GM12878 (cell line): ENCODE measurements around the gene CHST8. TPM values are rescaled to one million over a fixed set of nuclear protein-coding genes. Genes with fewer than 3 reads are reported as not detected.

Experiments used
- ATAC-seq: fragments of 200-7000 bp; cut with Tn5 transposase; 3 replicates; pipeline ENCODE4 v1.9.1; 2020; ENCODE audit warnings: mild to moderate bottlenecking, moderate library complexity
- BruUV-seq: library from RNA; stranded (reverse); fragments of 400-500 nt; replicated peaks from 2 replicates; lab custom pipeline; 2021; lab: Mats Ljungman, UMichigan
- CTCF ChIA-PET: fragments of 300-600 bp; sonication (Branson Sonifier 250); formaldehyde crosslinking; extraction: SDS; loops from one replicate; lab custom pipeline; 2021; ENCODE audit warnings: inconsistent platforms; lab: Yijun Ruan, JAX
- POLR2A ChIA-PET: fragments of 350-600 bp; formaldehyde crosslinking; extraction: SDS; loops from one replicate; lab custom pipeline; 2021; ENCODE audit warnings: inconsistent platforms; lab: Charles Lee
- RAD21 ChIA-PET: fragments of 300-600 bp; sonication (Branson Sonifier 250); formaldehyde crosslinking; loops from one replicate; lab custom pipeline; 2023; ENCODE audit warnings: antibody characterized with exemption; ENCODE audit not compliant: unreplicated experiment; lab: Charles Lee
- SMC1A ChIA-PET: fragments of 300-600 bp; sonication (Branson Sonifier 250); formaldehyde crosslinking; loops from one replicate; lab custom pipeline; 2023; ENCODE audit not compliant: unreplicated experiment, uncharacterized antibody; lab: Charles Lee
- DNase-seq: peaks from one replicate; pipeline ENCODE4 v3.0.0-alpha.2; 2011; ENCODE audit warnings: low read depth, low spot score
- FAIRE-seq: peaks from 3 replicates; lab custom pipeline; 2011; peaks lifted over from hg19 to GRCh38; lab: Jason Lieb, UNC
- H2AFZ ChIP-seq: 2 replicates; pipeline ENCODE4 v1.6.0; 2011; ENCODE audit warnings: low read depth, low read length, control low read depth; ENCODE audit not compliant: control insufficient read depth
- H3K27ac ChIP-seq: 2 replicates; pipeline ENCODE4 v1.5.1; 2011; ENCODE audit warnings: control low read depth; ENCODE audit not compliant: control insufficient read depth, insufficient read depth
- H3K27me3 ChIP-seq, 2 experiments: replicated peaks in 1 of 2; 2 replicates each; pipeline versions ENCODE4 v1.6.0 to v1.6.1; 2011; ENCODE audit warnings: low read length in 1 of 2; ENCODE audit not compliant: control insufficient read depth in 2 of 2, insufficient read depth in 2 of 2
- H3K36me3 ChIP-seq, 2 experiments: 2 replicates each; pipeline ENCODE4 v1.5.1; 2011; ENCODE audit warnings: low read length in 1 of 2; ENCODE audit not compliant: control insufficient read depth in 2 of 2, insufficient read depth in 2 of 2
- H3K4me1 ChIP-seq: 2 replicates; pipeline ENCODE4 v1.6.1; 2011; ENCODE audit warnings: mild to moderate bottlenecking, low read length, moderate library complexity, mixed read lengths; ENCODE audit not compliant: control insufficient read depth, insufficient read depth
- H3K4me2 ChIP-seq: 2 replicates; pipeline ENCODE4 v1.6.0; 2011; ENCODE audit warnings: control low read depth; ENCODE audit not compliant: control insufficient read depth, insufficient read depth
- H3K4me3 ChIP-seq: fragments of 200-600 bp; sonication (generic); 2 replicates; pipeline ENCODE4 v1.5.1; 2016
- H3K79me2 ChIP-seq: 2 replicates; pipeline ENCODE4 v1.6.0; 2011; ENCODE audit warnings: low read length; ENCODE audit not compliant: control insufficient read depth, insufficient read depth
- H3K9ac ChIP-seq: 2 replicates; pipeline ENCODE4 v1.8.0; 2011; ENCODE audit warnings: low read length, control low read depth, mixed read lengths; ENCODE audit not compliant: control insufficient read depth, insufficient read depth
- H3K9me3 ChIP-seq: replicated peaks from 3 replicates; pipeline ENCODE4 v1.5.1; 2011; ENCODE audit warnings: mild to moderate bottlenecking, low read length; ENCODE audit not compliant: control insufficient read depth, insufficient read depth
- H4K20me1 ChIP-seq: 2 replicates; pipeline ENCODE4 v1.6.0; 2011; ENCODE audit not compliant: control insufficient read depth, insufficient read depth
- BCL11A ChIP-seq: IDR thresholded peaks from 2 replicates; pipeline ENCODE4 v1.6.1; 2011; ENCODE audit warnings: low read depth, low read length
- BMI1 ChIP-seq: fragments of 450-650 bp; IDR thresholded peaks from 2 replicates; pipeline ENCODE4 v1.6.1; 2016; ENCODE audit warnings: mild to moderate bottlenecking, moderate library complexity, borderline replicate concordance
- CHD1 ChIP-seq: IDR thresholded peaks from 2 replicates; pipeline ENCODE4 v1.6.1; 2012; ENCODE audit warnings: low read depth, low read length, improper control_type of control experiment
- CREM ChIP-seq: IDR thresholded peaks from 2 replicates; pipeline ENCODE4 v1.6.1; 2014; ENCODE audit warnings: antibody characterized with exemption, low read depth
- NBN ChIP-seq: fragments of 450-650 bp; IDR thresholded peaks from 2 replicates; pipeline ENCODE4 v1.6.1; 2016
- RAD21 ChIP-seq: IDR thresholded peaks from 2 replicates; pipeline ENCODE4 v1.6.1; 2011; ENCODE audit warnings: mild to moderate bottlenecking, low read depth, low read length, moderate library complexity; ENCODE audit not compliant: insufficient read depth
- SUPT20H ChIP-seq: IDR thresholded peaks from 2 replicates; pipeline ENCODE4 v1.6.1; 2011; ENCODE audit warnings: low read depth, mild to moderate bottlenecking, low read length, moderate library complexity, borderline replicate concordance; ENCODE audit not compliant: control insufficient read depth
- WGBS: methylation state at CpG from one replicate; pipeline ENCODE4 v1.1.6; 2016; ENCODE audit warnings: low lambda C conversion rate; ENCODE audit not compliant: insufficient replicate concordance, insufficient coverage; ENCODE audit errors: missing lambda C conversion rate; 5-methylcytosine and 5-hydroxymethylcytosine counted together
- in situ Hi-C: fragments of 300-500 bp; cut with MboI; formaldehyde crosslinking; loops from 9 replicates; pipeline ENCODE4 v1.14.3; 2018; ENCODE audit warnings: mixed read lengths
- intact Hi-C: fragments of 100-400 bp; cut with micrococcal nuclease; formaldehyde crosslinking; loops from one replicate; pipeline ENCODE4 v1.14.2; 2022; ENCODE audit not compliant: unreplicated experiment
- polyA plus RNA-seq, 11 experiments: library from polyadenylated mRNA; depleted of rRNA in 4 of 11; unstranded in 6 of 11; stranded (reverse) in 5 of 11; fragments of >200 nt; fragmentation: Nextera tagmentation in 4 of 11; fragmentation: Illumina TruSeq in 1 of 11; extraction: Ambion mirVana in 4 of 11; extraction: Trizol in 1 of 11; gene quantifications; 1 replicate in 1 of 11; 2 replicates in 10 of 11; pipeline versions ENCODE4 v1.2.1 to v1.2.3, GENCODE V29; 2011 to 2016; ENCODE audit warnings: inconsistent platforms in 2 of 11, missing spikeins in 2 of 11, low read depth in 1 of 11
- total RNA-seq, 4 experiments: library from RNA; depleted of rRNA in 3 of 4; stranded (reverse); fragments of >200 nt in 3 of 4; fragmentation: Illumina TruSeq in 1 of 4; extraction: Trizol in 1 of 4; gene quantifications; 2 replicates each; pipeline versions ENCODE4 v1.2.1 to v1.2.3, GENCODE V29; 2013 to 2021
- TF ChIP-seq, protein P1 (sequence below): fragments of 450-650 bp; formaldehyde crosslinking; IDR thresholded peaks from 2 replicates; pipeline ENCODE4 v1.4.0; 2022; ENCODE audit warnings: mild to moderate bottlenecking, moderate library complexity
- TF ChIP-seq, protein P2 (sequence below): IDR thresholded peaks from 2 replicates; pipeline ENCODE4 v1.6.1; 2012; ENCODE audit warnings: improper control_type of control experiment, low read depth, low read length; ENCODE audit not compliant: insufficient replicate concordance
- TF ChIP-seq, protein P3 (sequence below): fragments of 450-650 bp; IDR thresholded peaks from 2 replicates; pipeline ENCODE4 v1.6.1; 2016; ENCODE audit warnings: mild to moderate bottlenecking

The CHST8 gene
- total and polyA plus RNA-seq, 10 of the 15 experiments (the other 5 are each of a cell fraction or from before 2014, with no cell fraction given): 0.06 TPM; not detected in 9

DNA sequence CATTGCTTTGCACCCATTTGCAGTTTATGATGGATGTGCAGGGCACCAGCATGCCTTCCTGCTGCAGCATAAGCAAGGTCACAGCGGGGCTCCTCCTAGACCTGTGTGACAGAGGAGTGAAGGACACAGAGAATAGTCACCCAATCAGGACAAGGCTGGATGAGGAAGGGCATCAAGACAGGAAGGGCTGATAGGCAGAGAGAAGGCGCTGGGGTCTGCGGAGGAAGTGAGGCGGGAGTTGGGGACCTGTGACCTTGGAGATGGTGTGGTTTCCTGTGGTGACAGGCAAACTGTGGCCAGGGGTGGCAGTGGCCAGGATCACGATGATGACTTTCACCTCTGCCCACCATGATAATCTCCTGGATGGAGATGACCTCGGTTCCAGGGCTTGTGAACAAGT is 158.5 kb downstream of the CHST8 start:
- intact Hi-C loops: loop anchor here (10.0 kb wide), 1 partner anchor 935 kb away; no protein-coding TSS in a partner anchor
- ChIA-PET SMC1A (no interaction called here), RAD21 (no interaction called here), POLR2A (no interaction called here), CTCF (interaction anchor here (0.6 to 3.2 kb wide), 3 partner anchors 10 to 316 kb away, joined by 3 to 23 read pairs (median 5); no protein-coding TSS in a partner anchor)
- Histone ChIP-seq H3K27ac (no peak overlapping the region), H3K4me3 (no peak overlapping the region), H3K79me2 (no peaks in the 10 kb centered on the region), H2AFZ (no peak overlapping the region), H3K4me2 (no peak overlapping the region), H3K4me1 (no peaks in the 10 kb centered on the region), H3K9me3 (no peaks in the 10 kb centered on the region), H4K20me1 (no peaks in the 10 kb centered on the region), H3K36me3 (no peaks in the 10 kb centered on the region), H3K27me3 (peaks cover 0 to 3% of the 10 kb centered on the region in 2 experiments; a peak in 2 of 4 replicates), H3K9ac (no peak overlapping the region)
- FAIRE-seq (no peak), DNase-seq (no peak), ATAC-seq (no peak)
- no TSS peak for BruUV-seq
- WGBS: 21% methylated on average over 6 of the region's 6 CpGs
- TF ChIP-seq RAD21 (no peak), BMI1 (no peak), NBN (no peak), SUPT20H (no peak), CHD1 (no peak), BCL11A (no peak), CREM (no peak)
- TF ChIP-seq, protein P1, sequence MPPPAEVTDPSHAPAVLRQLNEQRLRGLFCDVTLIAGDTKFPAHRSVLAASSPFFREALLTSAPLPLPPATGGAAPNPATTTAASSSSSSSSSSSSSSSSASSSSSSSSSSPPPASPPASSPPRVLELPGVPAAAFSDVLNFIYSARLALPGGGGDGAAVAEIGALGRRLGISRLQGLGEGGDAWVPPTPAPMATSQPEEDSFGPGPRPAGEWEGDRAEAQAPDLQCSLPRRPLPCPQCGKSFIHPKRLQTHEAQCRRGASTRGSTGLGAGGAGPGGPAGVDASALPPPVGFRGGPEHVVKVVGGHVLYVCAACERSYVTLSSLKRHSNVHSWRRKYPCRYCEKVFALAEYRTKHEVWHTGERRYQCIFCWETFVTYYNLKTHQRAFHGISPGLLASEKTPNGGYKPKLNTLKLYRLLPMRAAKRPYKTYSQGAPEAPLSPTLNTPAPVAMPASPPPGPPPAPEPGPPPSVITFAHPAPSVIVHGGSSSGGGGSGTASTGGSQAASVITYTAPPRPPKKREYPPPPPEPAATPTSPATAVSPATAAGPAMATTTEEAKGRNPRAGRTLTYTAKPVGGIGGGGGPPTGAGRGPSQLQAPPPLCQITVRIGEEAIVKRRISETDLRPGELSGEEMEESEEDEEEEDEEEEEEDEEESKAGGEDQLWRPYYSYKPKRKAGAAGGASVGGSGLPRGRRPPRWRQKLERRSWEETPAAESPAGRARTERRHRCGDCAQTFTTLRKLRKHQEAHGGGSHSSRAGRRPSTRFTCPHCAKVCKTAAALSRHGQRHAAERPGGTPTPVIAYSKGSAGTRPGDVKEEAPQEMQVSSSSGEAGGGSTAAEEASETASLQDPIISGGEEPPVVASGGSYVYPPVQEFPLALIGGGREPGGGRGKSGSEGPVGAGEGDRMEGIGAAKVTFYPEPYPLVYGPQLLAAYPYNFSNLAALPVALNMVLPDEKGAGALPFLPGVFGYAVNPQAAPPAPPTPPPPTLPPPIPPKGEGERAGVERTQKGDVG: no peak
- TF ChIP-seq, protein P2, sequence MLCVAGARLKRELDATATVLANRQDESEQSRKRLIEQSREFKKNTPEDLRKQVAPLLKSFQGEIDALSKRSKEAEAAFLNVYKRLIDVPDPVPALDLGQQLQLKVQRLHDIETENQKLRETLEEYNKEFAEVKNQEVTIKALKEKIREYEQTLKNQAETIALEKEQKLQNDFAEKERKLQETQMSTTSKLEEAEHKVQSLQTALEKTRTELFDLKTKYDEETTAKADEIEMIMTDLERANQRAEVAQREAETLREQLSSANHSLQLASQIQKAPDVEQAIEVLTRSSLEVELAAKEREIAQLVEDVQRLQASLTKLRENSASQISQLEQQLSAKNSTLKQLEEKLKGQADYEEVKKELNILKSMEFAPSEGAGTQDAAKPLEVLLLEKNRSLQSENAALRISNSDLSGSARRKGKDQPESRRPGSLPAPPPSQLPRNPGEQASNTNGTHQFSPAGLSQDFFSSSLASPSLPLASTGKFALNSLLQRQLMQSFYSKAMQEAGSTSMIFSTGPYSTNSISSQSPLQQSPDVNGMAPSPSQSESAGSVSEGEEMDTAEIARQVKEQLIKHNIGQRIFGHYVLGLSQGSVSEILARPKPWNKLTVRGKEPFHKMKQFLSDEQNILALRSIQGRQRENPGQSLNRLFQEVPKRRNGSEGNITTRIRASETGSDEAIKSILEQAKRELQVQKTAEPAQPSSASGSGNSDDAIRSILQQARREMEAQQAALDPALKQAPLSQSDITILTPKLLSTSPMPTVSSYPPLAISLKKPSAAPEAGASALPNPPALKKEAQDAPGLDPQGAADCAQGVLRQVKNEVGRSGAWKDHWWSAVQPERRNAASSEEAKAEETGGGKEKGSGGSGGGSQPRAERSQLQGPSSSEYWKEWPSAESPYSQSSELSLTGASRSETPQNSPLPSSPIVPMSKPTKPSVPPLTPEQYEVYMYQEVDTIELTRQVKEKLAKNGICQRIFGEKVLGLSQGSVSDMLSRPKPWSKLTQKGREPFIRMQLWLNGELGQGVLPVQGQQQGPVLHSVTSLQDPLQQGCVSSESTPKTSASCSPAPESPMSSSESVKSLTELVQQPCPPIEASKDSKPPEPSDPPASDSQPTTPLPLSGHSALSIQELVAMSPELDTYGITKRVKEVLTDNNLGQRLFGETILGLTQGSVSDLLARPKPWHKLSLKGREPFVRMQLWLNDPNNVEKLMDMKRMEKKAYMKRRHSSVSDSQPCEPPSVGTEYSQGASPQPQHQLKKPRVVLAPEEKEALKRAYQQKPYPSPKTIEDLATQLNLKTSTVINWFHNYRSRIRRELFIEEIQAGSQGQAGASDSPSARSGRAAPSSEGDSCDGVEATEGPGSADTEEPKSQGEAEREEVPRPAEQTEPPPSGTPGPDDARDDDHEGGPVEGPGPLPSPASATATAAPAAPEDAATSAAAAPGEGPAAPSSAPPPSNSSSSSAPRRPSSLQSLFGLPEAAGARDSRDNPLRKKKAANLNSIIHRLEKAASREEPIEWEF: no peak
- TF ChIP-seq, protein P3, sequence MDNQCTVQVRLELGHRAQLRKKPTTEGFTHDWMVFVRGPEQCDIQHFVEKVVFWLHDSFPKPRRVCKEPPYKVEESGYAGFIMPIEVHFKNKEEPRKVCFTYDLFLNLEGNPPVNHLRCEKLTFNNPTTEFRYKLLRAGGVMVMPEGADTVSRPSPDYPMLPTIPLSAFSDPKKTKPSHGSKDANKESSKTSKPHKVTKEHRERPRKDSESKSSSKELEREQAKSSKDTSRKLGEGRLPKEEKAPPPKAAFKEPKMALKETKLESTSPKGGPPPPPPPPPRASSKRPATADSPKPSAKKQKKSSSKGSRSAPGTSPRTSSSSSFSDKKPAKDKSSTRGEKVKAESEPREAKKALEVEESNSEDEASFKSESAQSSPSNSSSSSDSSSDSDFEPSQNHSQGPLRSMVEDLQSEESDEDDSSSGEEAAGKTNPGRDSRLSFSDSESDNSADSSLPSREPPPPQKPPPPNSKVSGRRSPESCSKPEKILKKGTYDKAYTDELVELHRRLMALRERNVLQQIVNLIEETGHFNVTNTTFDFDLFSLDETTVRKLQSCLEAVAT: no peak
- in situ Hi-C loops: loop anchor here (5.0 to 25.0 kb wide), 3 partner anchors 312 to 932 kb away; no protein-coding TSS in a partner anchor
